MM.1S (cell line): ENCODE data around the gene ABCC4.

Experiments used
- CTCF ChIP-seq: fragments of 300-600 bp; sonication (generic); IDR thresholded peaks from 2 replicates; pipeline ENCODE4 v1.5.1; 2016; ENCODE audit warnings: antibody characterized with exemption, low read length, mixed read lengths
- EZH2phosphoT487 ChIP-seq: fragments of 300-600 bp; sonication (generic); IDR thresholded peaks from 2 replicates; pipeline ENCODE4 v1.6.1; 2018; ENCODE audit warnings: antibody characterized with exemption, low read length

- TF ChIP-seq CTCF (no peak), EZH2phosphoT487 (no peak)
Observed at GRCh38 chr13:95292622-95293021, 8.6 kb downstream of the ABCC4 start.
